NK-92 treated with Interleukin-12 subunit alpha and Interleukin-12 subunit beta, amount 100 ng/mL, for 24 hours (cell line): ENCODE data around the gene CLSTN3.

Experiments
- DNase-seq: peaks from one replicate; lab custom pipeline; 2025; lab: John Stamatoyannopoulos, UW

CLSTN3 gene

GRCh38 chr12:7189398-7190267 lies 59.5 kb downstream of the CLSTN3 start, which contains the start of gene PEX5:
PEX5 (plus strand) TSS chr12:7189686; CDS start chr12:7190378, 692 bp downstream.
- DNase-seq = peak; percentile 55

- no peak for DNase-seq
Measured at GRCh38 chr12:7190268-7191055, 60.3 kb downstream of the CLSTN3 start.

GRCh38 chr12:7193674-7194073 lies 63.5 kb downstream of the CLSTN3 start:
- no peak for DNase-seq

GRCh38 chr12:7197841-7198240 lies 67.7 kb downstream of the CLSTN3 start:
- no peak for DNase-seq

- DNase-seq = no peak
Measured at GRCh38 chr12:7203109-7203508, 72.9 kb downstream of the CLSTN3 start.

- no peak for DNase-seq
Measured at GRCh38 chr12:7205091-7205490, 74.9 kb downstream of the CLSTN3 start.

- DNase-seq = no peak
Measured at GRCh38 chr12:7206691-7207090, 76.5 kb downstream of the CLSTN3 start.

GRCh38 chr12:7207866-7208625 lies 77.9 kb downstream of the CLSTN3 start:
- no peak for DNase-seq
